Measurements from ENCODE around the gene KLF6.

Gene KLF6

DNA sequence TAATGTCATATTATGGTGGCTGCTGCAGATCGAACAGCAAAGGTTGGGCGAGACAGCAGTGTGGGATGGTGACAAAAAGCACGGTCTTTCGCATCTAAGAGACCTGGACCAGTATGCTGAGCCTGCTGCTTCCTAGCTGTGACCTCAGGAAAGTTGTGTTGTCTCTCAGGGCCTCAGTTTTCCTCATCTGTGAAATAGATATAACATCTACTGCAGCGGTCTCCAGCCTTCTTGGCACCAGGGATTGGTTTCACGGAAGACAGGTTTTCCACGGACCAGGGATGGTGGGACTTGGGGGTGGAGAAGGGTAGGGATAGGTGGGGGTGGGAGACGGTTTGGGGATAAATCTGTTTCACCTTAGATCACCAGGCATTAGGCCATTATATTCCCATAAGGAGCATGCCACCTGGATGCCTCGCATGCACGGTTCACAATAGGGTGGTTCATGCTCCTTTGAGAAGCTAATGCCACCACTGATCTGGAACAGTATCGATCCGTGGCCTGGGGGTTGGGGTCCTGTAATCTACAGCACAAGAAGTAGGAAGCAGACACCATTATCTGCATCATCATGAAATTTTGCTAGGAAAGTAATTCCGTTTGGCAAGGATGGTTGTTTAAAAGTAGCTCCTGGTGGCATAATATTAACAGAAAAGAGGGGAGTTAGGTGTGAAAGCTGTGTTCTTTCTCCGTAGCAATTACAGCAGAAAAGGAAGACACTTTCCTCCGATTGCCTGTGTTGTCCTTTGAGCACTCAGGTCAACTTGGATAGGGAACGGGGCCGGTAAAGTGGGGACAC, 10.8 kb downstream of the KLF6 start:
- DNase-seq = no peak

GRCh38 chr10:3773460-3774017, 11.5 kb downstream of the KLF6 start:
- DNase-seq = no peak

DNA sequence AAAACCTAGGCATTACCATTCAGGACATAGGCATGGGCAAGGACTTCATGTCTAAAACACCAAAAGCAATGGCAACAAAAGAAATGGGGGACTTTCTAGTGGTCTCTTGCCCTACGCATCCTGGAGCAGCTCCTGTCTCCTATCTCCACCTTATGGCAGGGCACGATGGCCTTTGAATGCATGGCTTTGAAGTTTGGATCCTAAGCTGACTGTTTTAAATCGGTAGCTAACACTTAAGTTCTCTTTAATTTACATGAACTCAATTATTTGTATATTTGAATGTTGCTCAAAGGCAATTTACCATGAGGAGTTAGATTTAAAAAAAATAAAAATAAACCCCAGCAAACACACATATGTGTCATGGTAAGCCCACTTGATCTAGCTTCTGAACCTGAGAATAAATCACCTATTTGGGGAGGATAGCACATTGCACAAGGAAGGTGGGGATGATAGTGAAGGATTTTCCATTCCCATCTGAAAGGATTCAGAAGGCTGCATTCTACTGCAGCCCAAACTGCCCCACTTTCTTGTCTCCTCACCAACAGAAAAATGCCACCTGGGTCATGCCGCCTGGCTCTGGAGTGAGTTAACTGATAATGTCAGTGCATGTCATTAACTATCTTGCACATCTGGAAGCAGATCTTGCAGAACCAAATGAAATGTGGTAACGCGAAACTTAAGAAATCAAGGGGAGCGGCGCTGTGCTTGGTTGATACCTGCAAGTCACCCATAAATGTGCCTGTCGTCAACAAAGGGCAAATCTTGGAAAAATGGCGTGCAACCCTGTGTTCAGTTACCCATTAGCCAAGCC, 12.4 kb downstream of the KLF6 start:
- no peak for DNase-seq

- no peak for DNase-seq
Measured at GRCh38 chr10:3770611-3771110, 14.3 kb downstream of the KLF6 start.

- no peak for DNase-seq
Measured at GRCh38 chr10:3769556-3769955, 15.5 kb downstream of the KLF6 start.

- DNase-seq = no peak
Measured at GRCh38 chr10:3766046-3766756, 18.8 kb downstream of the KLF6 start.

GRCh38 chr10:3765146-3765545, 19.9 kb downstream of the KLF6 start:
- no peak for DNase-seq

GRCh38 chr10:3764626-3765112, 20.3 kb downstream of the KLF6 start:
- no peak for DNase-seq

DNA sequence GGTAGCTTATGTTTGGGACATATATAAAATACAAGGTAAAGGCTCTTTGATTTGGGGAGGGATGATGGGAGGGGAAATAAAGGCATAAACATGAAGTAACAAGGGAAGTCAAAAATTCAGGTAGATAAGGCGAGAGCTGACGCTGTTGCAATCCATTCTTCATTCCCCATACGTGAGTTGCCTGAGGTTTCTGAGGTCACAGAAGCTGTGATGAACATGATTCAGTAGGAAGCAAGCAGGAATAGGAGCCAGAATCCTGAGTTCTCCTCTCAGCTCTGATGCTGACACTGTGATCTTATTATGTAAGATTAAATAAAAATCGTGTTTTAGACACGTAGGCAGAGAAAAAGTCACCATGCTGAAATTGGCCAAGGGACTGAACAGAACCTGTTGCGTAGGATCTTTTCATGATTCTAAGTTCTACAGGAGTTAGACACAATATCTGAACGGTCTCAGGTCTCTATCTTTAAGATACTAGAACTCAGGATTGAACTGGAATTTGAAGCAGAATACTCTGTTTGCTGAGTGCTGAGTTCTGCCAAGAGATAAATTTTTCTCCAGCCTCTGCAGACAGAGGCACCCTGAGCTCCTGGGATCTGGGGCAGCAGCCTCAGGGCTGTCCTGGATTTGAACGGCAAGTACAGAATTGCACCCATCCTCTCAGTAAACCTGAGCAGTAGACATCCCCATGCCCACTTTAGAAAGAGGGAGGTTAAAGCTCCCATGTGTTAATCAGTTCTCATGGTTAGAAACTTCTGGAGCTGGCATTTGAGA, 21.0 kb downstream of the KLF6 start:
- peak; percentile 79 for DNase-seq

GRCh38 chr10:3763035-3763456, 22.0 kb downstream of the KLF6 start:
- DNase-seq = peak; percentile 76

DNA sequence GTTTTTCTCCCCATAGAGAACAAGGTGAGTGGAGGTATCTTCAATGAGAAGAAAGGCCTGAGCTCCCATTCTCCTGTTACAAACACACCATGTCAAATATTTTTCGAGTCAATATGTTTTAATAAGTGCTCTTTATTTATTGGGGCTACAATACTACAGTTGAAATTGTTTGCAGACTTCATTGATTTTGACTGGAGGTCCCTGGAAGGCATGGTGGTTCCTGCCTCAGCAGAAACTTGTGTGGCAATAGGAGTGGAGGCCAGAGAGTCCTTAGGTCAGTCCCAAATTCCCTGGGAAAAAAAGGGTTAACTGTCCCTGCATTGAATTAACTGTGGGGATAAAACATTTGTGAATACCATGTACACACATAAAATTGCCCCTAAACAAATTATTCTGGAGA, 22.7 kb downstream of the KLF6 start:
- no peak for DNase-seq

DNA sequence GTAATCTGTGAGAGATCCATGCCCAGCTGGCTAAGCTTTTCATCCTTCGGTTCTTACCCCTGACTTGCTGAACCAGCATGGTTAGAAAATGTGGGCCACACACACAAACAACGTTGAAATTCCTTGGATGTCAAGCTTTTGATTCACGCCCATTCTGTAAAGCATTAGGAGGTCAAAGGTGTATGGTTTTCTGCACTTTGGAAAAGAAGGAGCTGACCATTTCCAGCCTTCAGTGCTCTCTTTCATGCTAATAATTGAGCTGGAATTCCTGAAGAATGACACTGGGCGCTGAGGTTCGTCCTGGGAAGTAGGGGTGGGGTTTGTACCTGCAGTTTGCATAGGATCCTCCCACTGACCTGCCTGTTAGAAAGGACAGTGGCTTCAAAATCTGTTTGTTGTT, 23.1 kb downstream of the KLF6 start:
- peak; percentile 78 for DNase-seq

- DNase-seq = no peak
Measured at GRCh38 chr10:3761021-3761686, 23.9 kb downstream of the KLF6 start.

GRCh38 chr10:3760083-3760482, 24.9 kb downstream of the KLF6 start:
- no peak for DNase-seq

GRCh38 chr10:3759397-3759796, 25.6 kb downstream of the KLF6 start:
- DNase-seq = no peak

DNA sequence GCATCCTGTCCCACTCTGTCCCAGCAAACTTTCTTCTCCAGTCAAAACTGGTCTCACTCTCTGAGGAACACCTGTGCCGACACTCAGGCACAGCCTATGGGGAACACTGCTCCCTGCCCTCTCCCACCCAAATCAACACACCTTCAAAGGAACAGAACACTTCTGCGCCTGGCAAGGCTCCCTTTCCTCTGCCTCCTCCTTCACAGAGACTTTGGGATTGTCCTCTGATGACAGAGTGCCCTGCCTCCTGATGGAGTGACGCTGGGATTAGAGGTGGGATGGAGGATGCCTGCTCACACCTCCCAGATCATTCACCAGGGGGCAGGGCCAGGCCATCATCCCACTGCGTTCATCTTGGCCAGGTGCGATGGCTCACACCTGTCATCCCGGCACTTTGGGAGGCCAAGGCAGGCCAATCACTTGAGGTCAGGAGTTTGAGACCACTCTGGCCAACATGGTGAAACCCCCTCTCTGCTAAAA, 26.5 kb downstream of the KLF6 start:
- DNase-seq = no peak

DNA sequence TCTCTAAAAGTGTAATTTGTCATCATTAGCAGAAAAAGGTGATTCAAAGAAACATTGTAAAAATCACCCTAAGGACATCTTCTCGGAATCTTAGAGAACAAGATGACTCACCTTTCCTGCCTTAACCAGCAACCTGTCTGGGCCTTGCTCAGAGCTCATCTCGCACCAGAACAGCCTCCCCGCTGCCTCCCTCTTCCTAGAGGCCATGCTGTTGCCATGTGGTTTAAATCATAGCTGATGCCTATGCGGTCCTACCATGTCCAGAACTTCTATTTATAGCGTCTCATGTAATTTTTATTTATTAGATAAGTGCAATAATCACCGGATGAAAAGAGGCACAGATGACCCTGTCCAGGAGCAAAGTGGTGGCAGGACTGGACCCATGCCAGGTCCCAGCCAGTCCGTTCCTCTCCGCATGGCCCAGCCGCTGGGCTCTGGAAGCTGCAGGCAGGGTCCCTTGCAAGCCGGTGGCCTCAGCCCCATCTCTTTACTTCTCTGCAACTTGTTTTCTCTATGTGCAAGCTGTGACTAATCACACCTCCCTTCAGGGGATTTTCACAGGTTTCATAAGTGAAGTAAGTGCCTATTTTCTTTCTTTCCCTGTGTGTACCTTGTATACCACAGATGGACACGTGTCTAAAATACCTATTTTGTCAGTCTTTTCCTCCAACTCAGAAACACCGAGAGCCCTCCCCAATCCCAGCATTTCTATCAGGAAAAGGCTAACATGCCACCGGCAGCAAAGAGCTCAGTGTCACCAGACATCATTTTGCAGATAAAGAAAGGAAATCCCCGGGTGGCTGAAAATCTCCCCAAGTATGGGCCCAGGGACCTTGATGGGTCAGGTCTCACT, 27.1 kb downstream of the KLF6 start:
- peak; percentile 55 for DNase-seq

DNA sequence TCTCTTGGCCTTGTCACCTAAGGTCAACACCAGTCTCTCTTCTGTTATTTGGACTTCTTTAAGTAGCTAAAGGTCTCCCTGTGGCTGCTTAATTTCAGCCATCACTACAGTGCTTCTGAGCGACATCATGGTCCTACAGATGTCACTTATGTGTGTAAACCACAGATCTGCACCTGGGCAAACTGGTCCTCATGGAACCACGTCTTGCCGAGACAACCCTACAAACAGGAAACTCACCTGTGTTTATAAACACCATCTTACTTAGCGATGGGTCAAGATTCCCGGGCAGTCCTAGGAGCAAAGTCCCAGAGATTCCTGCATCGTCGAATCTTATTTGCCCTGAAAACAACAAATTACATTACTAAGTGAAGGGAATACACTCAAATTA, 27.8 kb downstream of the KLF6 start:
- no peak for DNase-seq

DNA sequence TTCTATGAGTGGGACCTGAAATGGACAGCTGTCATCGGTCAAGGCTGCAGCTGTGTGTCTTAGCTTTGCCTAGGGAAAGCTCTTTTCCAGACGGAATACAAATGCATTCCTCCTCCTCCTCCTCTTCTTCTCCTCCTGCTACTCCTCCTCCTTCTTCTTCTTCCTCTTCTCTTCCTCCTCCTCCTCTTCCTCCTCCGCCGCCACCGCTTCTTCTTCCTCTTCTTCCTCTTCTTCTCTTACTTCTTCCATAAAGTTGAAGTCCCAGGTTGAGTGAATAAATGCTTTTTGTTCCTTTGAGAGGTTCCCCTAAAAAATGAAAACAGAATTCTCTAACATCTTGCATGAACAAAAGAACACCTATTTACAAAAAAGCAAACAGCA, 28.7 kb downstream of the KLF6 start:
- no peak for DNase-seq
